ENCODE results near the gene GAB2.

DNA sequence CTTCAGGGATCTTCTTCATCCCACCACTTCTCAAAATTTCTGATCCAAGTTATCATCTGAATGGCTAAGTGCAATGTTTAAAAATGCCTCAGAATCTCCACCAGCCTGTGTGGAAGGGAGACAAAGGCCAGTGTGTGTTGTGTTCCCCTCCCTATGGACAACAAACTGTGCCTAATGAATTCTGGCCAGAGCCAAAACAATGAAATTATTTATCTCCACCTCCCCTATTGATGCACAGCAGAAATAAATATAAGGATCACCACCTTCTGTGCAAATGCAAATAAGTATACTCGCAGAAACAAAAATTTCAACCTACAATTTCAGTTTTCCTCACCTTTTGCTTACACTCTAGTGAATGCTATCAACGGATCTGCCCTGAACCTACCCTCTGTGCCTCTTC is 75.8 kb downstream of the GAB2 start:
- TF ChIP-seq, protein P1, sequence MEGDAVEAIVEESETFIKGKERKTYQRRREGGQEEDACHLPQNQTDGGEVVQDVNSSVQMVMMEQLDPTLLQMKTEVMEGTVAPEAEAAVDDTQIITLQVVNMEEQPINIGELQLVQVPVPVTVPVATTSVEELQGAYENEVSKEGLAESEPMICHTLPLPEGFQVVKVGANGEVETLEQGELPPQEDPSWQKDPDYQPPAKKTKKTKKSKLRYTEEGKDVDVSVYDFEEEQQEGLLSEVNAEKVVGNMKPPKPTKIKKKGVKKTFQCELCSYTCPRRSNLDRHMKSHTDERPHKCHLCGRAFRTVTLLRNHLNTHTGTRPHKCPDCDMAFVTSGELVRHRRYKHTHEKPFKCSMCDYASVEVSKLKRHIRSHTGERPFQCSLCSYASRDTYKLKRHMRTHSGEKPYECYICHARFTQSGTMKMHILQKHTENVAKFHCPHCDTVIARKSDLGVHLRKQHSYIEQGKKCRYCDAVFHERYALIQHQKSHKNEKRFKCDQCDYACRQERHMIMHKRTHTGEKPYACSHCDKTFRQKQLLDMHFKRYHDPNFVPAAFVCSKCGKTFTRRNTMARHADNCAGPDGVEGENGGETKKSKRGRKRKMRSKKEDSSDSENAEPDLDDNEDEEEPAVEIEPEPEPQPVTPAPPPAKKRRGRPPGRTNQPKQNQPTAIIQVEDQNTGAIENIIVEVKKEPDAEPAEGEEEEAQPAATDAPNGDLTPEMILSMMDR (IDR thresholded peaks at IDR 0.05), result no peak
- TF ChIP-seq POLR2A (IDR thresholded peaks at IDR 0.05; ENCODE audit: low read depth), result no peak
